ENCODE results near the gene CEP85L. TPM values are rescaled to one million over a fixed set of nuclear protein-coding genes. Genes with fewer than 3 reads are reported as not detected.

CEP85L gene
- total RNA-seq, 2 experiments from 2014 or later = 48.9 to 53.1 TPM

DNA sequence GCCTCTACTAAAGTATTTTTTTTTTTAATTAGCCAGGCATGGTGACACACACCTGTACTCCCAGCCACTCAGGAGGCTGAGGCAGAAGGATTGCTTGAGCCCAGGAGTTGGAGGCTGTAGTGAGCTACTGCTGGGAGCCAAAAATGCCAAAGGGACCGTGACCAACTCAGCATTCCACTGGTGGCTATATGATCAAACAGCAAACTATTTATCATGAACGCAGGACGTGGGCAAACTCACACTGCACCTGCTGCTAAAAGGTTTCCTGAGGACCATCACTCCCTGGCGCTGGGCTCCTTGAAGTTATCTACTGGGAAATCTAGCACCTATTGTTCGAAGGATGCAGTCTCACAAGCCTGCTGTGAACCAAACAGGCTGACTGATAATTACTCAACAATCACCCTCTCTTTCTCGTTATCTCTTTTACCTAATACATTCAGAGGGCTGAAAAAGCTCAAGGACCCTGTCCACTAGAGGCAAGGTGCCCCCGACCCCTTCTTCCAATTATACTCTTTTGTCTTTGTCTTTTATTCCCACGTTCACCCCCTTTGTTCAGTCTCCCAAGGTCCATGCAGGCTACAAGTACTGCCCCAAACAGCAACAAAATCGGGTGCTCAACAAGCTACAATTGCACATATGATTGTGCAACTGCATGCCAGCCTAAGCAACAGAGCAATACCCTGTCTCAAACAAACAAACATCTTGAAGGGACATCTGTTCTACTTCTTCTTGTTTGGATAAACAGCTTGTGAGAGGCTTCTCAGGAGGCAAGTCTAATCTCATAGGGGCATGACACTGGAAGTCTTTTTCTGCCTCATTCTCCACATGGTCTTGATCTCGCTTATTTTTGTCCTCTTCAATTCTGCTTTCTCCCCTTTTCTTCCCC is 151.0 kb downstream of the CEP85L start:
- Mint-ChIP-seq H3K27ac (no peak overlapping the region), H3K9me3 (peaks cover 15% of the 10 kb centered on the region), H3K4me3 (no peak overlapping the region), H3K27me3 (no peaks in the 10 kb centered on the region), H3K36me3 (peaks cover 61% of the 10 kb centered on the region), H3K4me1 (no peaks in the 10 kb centered on the region)
- ATAC-seq (ENCODE audit: low read depth) (no peak), DNase-seq (no peak)
- POLR2A ChIA-PET = no interaction called here

DNA sequence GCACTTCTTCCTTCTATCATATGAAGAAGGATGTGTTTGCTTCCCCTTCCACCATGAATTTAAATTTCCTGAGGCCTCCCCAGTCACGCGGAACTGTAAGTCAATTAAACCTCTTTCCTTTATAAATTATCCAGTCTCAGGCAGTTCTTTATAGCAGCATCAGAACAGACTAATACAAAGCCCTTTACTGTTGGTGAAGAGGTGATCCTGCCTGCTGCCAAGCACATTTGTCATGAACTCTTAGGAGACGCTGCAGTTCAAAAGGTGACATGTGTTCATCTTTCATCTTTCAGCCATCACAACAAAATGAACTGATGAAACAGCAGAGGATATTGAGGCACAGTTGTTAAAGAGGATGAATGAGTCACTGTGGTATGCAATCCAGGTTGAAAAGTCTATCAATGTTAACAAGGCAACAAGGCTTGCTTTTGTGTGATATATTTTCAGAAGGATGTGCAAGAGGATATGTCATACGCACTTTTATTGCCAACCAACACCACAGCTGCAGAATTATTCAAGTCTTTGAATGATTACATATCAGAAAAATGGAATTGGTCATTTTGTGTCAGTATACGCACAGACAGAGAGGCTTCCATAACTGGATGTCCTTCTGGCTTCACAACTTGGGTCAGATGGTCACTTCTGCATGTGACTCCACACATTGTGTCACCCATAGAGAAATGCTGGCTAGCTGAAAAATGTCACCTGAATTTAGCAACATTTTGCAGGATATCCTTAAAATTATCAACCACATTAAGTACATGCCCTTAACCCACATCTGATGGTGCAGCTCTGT is 155.7 kb downstream of the CEP85L start:
- H3K27me3 Mint-ChIP-seq = no peaks in the 10 kb centered on the region
- H3K4me1 Mint-ChIP-seq = no peaks in the 10 kb centered on the region
- peaks cover 3% of the 10 kb centered on the region for H3K9me3 Mint-ChIP-seq
- H3K36me3 Mint-ChIP-seq = peaks cover 57% of the 10 kb centered on the region
- ATAC-seq (ENCODE audit: low read depth) = peak; percentile 50
- no peak overlapping the region for H3K27ac Mint-ChIP-seq
- POLR2A ChIA-PET = no interaction called here
- no peak overlapping the region for H3K4me3 Mint-ChIP-seq
- no peak for DNase-seq

GRCh38 chr6:118494091-118494490 is 157.3 kb downstream of the CEP85L start:
- H3K9me3 Mint-ChIP-seq = peaks cover 8% of the 10 kb centered on the region
- DNase-seq (no peak), ATAC-seq (ENCODE audit: low read depth) (no peak)
- H3K36me3 Mint-ChIP-seq = peaks cover 65% of the 10 kb centered on the region
- H3K27me3 Mint-ChIP-seq = no peaks in the 10 kb centered on the region
- H3K27ac Mint-ChIP-seq = no peak overlapping the region
- no peaks in the 10 kb centered on the region for H3K4me1 Mint-ChIP-seq
- POLR2A ChIA-PET = no interaction called here
- no peak overlapping the region for H3K4me3 Mint-ChIP-seq

DNA sequence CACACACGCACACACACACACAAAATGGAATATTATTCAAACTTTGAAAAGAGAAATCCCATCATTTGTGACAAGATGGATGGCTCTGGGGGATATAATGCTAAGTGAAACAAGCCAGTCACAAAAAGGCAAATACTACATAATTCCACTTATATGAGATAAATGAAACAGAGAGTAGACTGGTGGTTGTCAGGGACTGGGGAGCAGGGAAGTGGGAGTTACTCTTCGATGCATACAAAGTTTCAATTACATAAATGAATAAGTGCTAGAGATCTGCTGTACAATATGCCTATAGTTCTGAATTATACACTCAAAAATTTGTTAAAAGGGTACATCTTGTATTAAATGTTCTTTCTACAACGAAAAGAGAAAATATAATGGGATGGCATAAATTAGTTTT is 161.4 kb downstream of the CEP85L start:
- no peak for DNase-seq
- Mint-ChIP-seq H3K36me3 (peaks cover 81% of the 10 kb centered on the region), H3K4me1 (peaks cover 7% of the 10 kb centered on the region), H3K27me3 (no peaks in the 10 kb centered on the region), H3K9me3 (peaks cover 17% of the 10 kb centered on the region), H3K27ac (peak overlapping the region; percentile 38), H3K4me3 (no peak overlapping the region)
- POLR2A ChIA-PET = no interaction called here
- ATAC-seq (ENCODE audit: low read depth) = no peak

GRCh38 chr6:118488631-118489030 is 162.8 kb downstream of the CEP85L start:
- POLR2A ChIA-PET = no interaction called here
- no peak for ATAC-seq (ENCODE audit: low read depth)
- Mint-ChIP-seq H3K4me3 (no peak overlapping the region), H3K36me3 (peaks cover 72% of the 10 kb centered on the region), H3K9me3 (peaks cover 17% of the 10 kb centered on the region), H3K27ac (no peak overlapping the region), H3K4me1 (peaks cover 7% of the 10 kb centered on the region), H3K27me3 (no peaks in the 10 kb centered on the region)
- no peak for DNase-seq

GRCh38 chr6:118485601-118486550 is 165.5 kb downstream of the CEP85L start:
- ATAC-seq (ENCODE audit: low read depth) (no peak), DNase-seq (no peak)
- no peaks in the 10 kb centered on the region for H3K27me3 Mint-ChIP-seq
- peaks cover 17% of the 10 kb centered on the region for H3K9me3 Mint-ChIP-seq
- POLR2A ChIA-PET = no interaction called here
- peaks cover 59% of the 10 kb centered on the region for H3K36me3 Mint-ChIP-seq
- no peak overlapping the region for H3K27ac Mint-ChIP-seq
- H3K4me1 Mint-ChIP-seq = peaks cover 7% of the 10 kb centered on the region
- no peak overlapping the region for H3K4me3 Mint-ChIP-seq

GRCh38 chr6:118476551-118476950 is 174.8 kb downstream of the CEP85L start:
- DNase-seq = no peak
- no peaks in the 10 kb centered on the region for H3K4me1 Mint-ChIP-seq
- H3K27ac Mint-ChIP-seq = no peak overlapping the region
- no peak for ATAC-seq (ENCODE audit: low read depth)
- POLR2A ChIA-PET = no interaction called here
- H3K4me3 Mint-ChIP-seq = no peak overlapping the region
- H3K9me3 Mint-ChIP-seq = no peaks in the 10 kb centered on the region
- no peaks in the 10 kb centered on the region for H3K27me3 Mint-ChIP-seq
- peaks cover 26% of the 10 kb centered on the region for H3K36me3 Mint-ChIP-seq

- H3K27me3 Mint-ChIP-seq = no peaks in the 10 kb centered on the region
- H3K9me3 Mint-ChIP-seq = no peaks in the 10 kb centered on the region
- H3K4me3 Mint-ChIP-seq = no peak overlapping the region
Observed at GRCh38 chr6:118473266-118473665, 178.1 kb downstream of the CEP85L start.

GRCh38 chr6:118469468-118469867 is 181.9 kb downstream of the CEP85L start:
- Mint-ChIP-seq H3K36me3 (peaks cover 51% of the 10 kb centered on the region), H3K4me3 (no peak overlapping the region), H3K27ac (no peak overlapping the region), H3K27me3 (no peaks in the 10 kb centered on the region), H3K4me1 (no peaks in the 10 kb centered on the region), H3K9me3 (no peaks in the 10 kb centered on the region)
- POLR2A ChIA-PET = no interaction called here
- DNase-seq = no peak
- ATAC-seq (ENCODE audit: low read depth) = no peak

More at GRCh38 chr6:118473266-118473665, 178.1 kb downstream of the CEP85L start:
- ATAC-seq (ENCODE audit: low read depth) = no peak
- no peak overlapping the region for H3K27ac Mint-ChIP-seq
- no peaks in the 10 kb centered on the region for H3K4me1 Mint-ChIP-seq
- H3K36me3 Mint-ChIP-seq = peaks cover 30% of the 10 kb centered on the region
- POLR2A ChIA-PET = no interaction called here
- DNase-seq = no peak

DNA sequence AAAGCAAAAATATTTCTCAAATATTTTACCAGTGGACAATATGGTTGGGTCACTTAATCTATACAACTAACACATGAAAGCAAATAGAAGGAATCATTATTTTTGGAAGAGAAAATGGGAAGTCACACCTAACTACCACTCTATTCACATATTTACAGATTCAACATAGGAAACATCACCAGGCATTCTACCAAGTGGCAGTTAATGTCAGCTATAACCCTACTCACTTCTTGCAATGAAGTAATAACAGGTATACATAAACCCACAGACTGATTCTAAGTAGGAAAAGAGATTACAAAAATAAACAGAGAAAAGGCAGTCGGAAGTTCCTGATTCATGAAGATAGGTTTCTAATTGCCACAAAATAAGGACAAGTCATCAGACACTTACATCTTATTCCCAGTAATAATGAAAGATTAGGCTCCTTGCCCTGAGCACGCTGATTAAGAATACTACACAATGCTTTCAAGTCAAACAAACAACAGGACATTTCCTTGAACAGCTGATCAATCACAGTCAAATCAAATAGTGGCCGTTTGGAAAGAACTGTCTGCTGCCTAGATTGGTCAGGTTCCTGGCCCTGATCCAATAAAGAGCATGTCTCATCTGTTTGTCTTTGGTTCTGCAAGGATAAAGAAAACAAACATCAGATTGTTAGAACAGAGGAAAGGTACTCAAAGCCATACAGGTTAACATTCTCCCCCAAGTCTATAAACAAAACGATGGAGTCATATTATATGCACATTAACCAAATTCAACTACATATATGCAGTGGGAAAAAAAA is 182.5 kb downstream of the CEP85L start:
- H3K27ac Mint-ChIP-seq = no peak overlapping the region
- H3K4me3 Mint-ChIP-seq = no peak overlapping the region
- no peaks in the 10 kb centered on the region for H3K4me1 Mint-ChIP-seq
- H3K36me3 Mint-ChIP-seq = peaks cover 53% of the 10 kb centered on the region
- DNase-seq = no peak
- no peaks in the 10 kb centered on the region for H3K27me3 Mint-ChIP-seq
- POLR2A ChIA-PET = no interaction called here
- H3K9me3 Mint-ChIP-seq = no peaks in the 10 kb centered on the region
- no peak for ATAC-seq (ENCODE audit: low read depth)

DNA sequence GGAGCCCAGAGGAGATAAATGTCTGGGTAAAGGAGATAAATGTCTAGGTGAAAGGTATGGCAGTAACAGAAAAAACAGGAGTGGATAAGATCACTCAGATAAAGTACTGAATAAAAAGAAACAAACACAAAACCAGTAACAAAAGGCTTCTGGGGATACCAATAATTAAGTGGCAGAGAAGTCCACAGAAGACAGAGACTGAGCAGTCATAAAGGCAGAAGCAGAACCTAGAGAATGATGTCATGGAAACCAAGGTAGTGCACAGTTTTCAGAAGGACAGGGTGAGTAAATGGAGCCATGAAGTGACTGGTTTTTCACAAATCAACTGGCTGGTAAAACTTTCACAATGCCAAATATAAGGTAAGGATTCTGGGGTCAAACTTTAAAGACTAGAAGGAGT is 184.2 kb downstream of the CEP85L start:
- Mint-ChIP-seq H3K4me3 (no peak overlapping the region), H3K4me1 (no peaks in the 10 kb centered on the region), H3K27me3 (no peaks in the 10 kb centered on the region), H3K9me3 (no peaks in the 10 kb centered on the region), H3K27ac (no peak overlapping the region), H3K36me3 (peaks cover 50% of the 10 kb centered on the region)
- POLR2A ChIA-PET = no interaction called here
- DNase-seq (no peak), ATAC-seq (ENCODE audit: low read depth) (no peak)

GRCh38 chr6:118464620-118465019 is 186.8 kb downstream of the CEP85L start:
- Mint-ChIP-seq H3K27ac (no peak overlapping the region), H3K27me3 (no peaks in the 10 kb centered on the region), H3K4me3 (no peak overlapping the region), H3K36me3 (peaks cover 47% of the 10 kb centered on the region), H3K4me1 (no peaks in the 10 kb centered on the region), H3K9me3 (no peaks in the 10 kb centered on the region)
- no peak for DNase-seq
- ATAC-seq (ENCODE audit: low read depth) = no peak
- POLR2A ChIA-PET = no interaction called here

Measured in activated naive CD8-positive, alpha-beta T cell treated with anti-CD3 and anti-CD28 coated beads, Interleukin-2, amount 10 ng/mL, durations not matched to agents 7 days and 5 days (primary cell).